Endothelial cell of umbilical vein (primary cell): ENCODE data around the gene PRDM8. TPM values are rescaled to one million over a fixed set of nuclear protein-coding genes. Genes with fewer than 3 reads are reported as not detected.
A peak's percentile ranks its signal among the peaks of the same experiment; 100 is the strongest.

Experiments used
- BruUV-seq: library from RNA; stranded (reverse); fragments of 400-500 nt; replicated peaks from 2 replicates; lab custom pipeline; 2021; lab: Mats Ljungman, UMichigan
- CTCF ChIA-PET: fragments of 300-600, 350-600 bp; sonication (Branson Sonifier 250); formaldehyde crosslinking; loops from one replicate; lab custom pipeline; 2021; ENCODE audit warnings: antibody characterized with exemption, inconsistent platforms; lab: Charles Lee
- POLR2A ChIA-PET: fragments of 300-600, 350-600 bp; sonication (Branson Sonifier 250); formaldehyde crosslinking; loops from one replicate; lab custom pipeline; 2021; ENCODE audit warnings: antibody characterized with exemption, inconsistent platforms; lab: Charles Lee
- DNase-seq: peaks from one replicate; pipeline ENCODE4 v3.0.0-alpha.2; 2011; ENCODE audit warnings: low read depth, low spot score
- FAIRE-seq: peaks from 2 replicates; lab custom pipeline; 2011; peaks lifted over from hg19 to GRCh38; lab: Jason Lieb, UNC
- H2AFZ ChIP-seq: 2 replicates; pipeline ENCODE4 v1.6.0; 2012; ENCODE audit warnings: low read depth, low read length, control low read depth, inconsistent platforms
- H3K27ac ChIP-seq: 2 replicates; pipeline ENCODE4 v1.5.1; 2011; ENCODE audit warnings: low read depth, mild to moderate bottlenecking, control low read depth, low read length, moderate library complexity; ENCODE audit not compliant: insufficient read depth
- H3K27me3 ChIP-seq, 2 experiments: 2 replicates each; pipeline versions ENCODE4 v1.6.0 to v1.6.1; 2011; ENCODE audit warnings: low read length in 2 of 2, mixed read lengths in 1 of 2; ENCODE audit not compliant: control insufficient read depth in 2 of 2, insufficient read depth in 2 of 2
- H3K36me3 ChIP-seq, 2 experiments: 2 replicates in 1 of 2; 3 replicates in 1 of 2; pipeline ENCODE4 v1.5.1; 2011; ENCODE audit warnings: low read length in 2 of 2, mild to moderate bottlenecking in 1 of 2, moderate library complexity in 1 of 2; ENCODE audit not compliant: control insufficient read depth in 2 of 2, insufficient read depth in 2 of 2; ENCODE audit errors: extremely low read depth in 1 of 2
- H3K4me1 ChIP-seq: 3 replicates; pipeline ENCODE4 v1.5.1; 2011; ENCODE audit warnings: mild to moderate bottlenecking, low read length; ENCODE audit not compliant: control insufficient read depth, insufficient read depth; ENCODE audit errors: extremely low read depth
- H3K4me2 ChIP-seq: 2 replicates; pipeline ENCODE4 v1.6.1; 2011; ENCODE audit warnings: low read length, control low read depth, mixed read lengths; ENCODE audit not compliant: insufficient read depth
- H3K4me3 ChIP-seq, 3 experiments: fragments of 200-600 bp in 1 of 3; sonication (generic), shearing (Covaris generic) in 1 of 3; replicated peaks in 1 of 3; 2 replicates each; pipeline ENCODE4 v1.5.1; 2011 to 2016; ENCODE audit warnings: control low read depth in 3 of 3, low read length in 3 of 3, mild to moderate bottlenecking in 2 of 3, inconsistent platforms in 1 of 3, low read depth in 1 of 3, moderate library complexity in 1 of 3; ENCODE audit not compliant: insufficient read depth in 1 of 3
- H3K79me2 ChIP-seq: 2 replicates; pipeline ENCODE4 v1.6.0; 2012; ENCODE audit warnings: low read length, inconsistent platforms; ENCODE audit not compliant: control insufficient read depth, insufficient read depth
- H3K9ac ChIP-seq: replicated peaks from 2 replicates; pipeline ENCODE3; 2011; ENCODE audit warnings: low read length, control low read depth; ENCODE audit not compliant: insufficient read depth; ENCODE audit errors: extremely low read depth
- H3K9me1 ChIP-seq: replicated peaks from 3 replicates; pipeline ENCODE4 v1.6.0; 2011; ENCODE audit warnings: mild to moderate bottlenecking, low read length; ENCODE audit not compliant: control insufficient read depth, insufficient read depth; ENCODE audit errors: extremely low read depth
- H3K9me3 ChIP-seq: replicated peaks from 2 replicates; pipeline ENCODE4 v1.5.1; 2012; ENCODE audit warnings: low read length, inconsistent platforms; ENCODE audit not compliant: control insufficient read depth, insufficient read depth
- H4K20me1 ChIP-seq: replicated peaks from 2 replicates; pipeline ENCODE3; 2011; ENCODE audit warnings: mild to moderate bottlenecking, low read length; ENCODE audit not compliant: control insufficient read depth, insufficient read depth; ENCODE audit errors: extremely low read depth
- EZH2 ChIP-seq: IDR thresholded peaks from 2 replicates; pipeline ENCODE4 v1.6.1; 2012; ENCODE audit warnings: borderline replicate concordance, low read depth, mild to moderate bottlenecking, moderate library complexity, low read length, inconsistent platforms; ENCODE audit not compliant: severe bottlenecking
- FOS ChIP-seq: IDR thresholded peaks from 2 replicates; pipeline ENCODE4 v1.6.1; 2011; ENCODE audit warnings: mild to moderate bottlenecking, low read length, moderate library complexity, borderline replicate concordance; ENCODE audit not compliant: insufficient read depth
- GATA2 ChIP-seq: IDR thresholded peaks from 2 replicates; pipeline ENCODE4 v1.7.0; 2011; ENCODE audit warnings: low read depth, mild to moderate bottlenecking, moderate library complexity, mixed read lengths, low read length; ENCODE audit not compliant: insufficient read length, insufficient read depth
- JUN ChIP-seq: IDR thresholded peaks from 2 replicates; pipeline ENCODE4 v1.6.1; 2011; ENCODE audit warnings: borderline replicate concordance, low read depth; ENCODE audit not compliant: insufficient read length, insufficient read depth
- MYC ChIP-seq: IDR thresholded peaks from one replicate; pipeline ENCODE4 v1.6.1; 2011; ENCODE audit warnings: mild to moderate bottlenecking, low read depth, low read length
- POLR2A ChIP-seq: IDR thresholded peaks from 2 replicates; pipeline ENCODE4 v1.6.1; 2012; ENCODE audit warnings: low read depth, mild to moderate bottlenecking, control low read depth, low read length
- POLR2AphosphoS5 ChIP-seq: IDR thresholded peaks from 2 replicates; pipeline ENCODE4 v1.6.1; 2012; ENCODE audit warnings: low read depth, mild to moderate bottlenecking, control low read depth, low read length, moderate library complexity; ENCODE audit not compliant: insufficient read depth
- dilution Hi-C: fragments of 300-500 bp; cut with MboI; formaldehyde crosslinking; loops from one replicate; pipeline ENCODE4 v1.15.0; 2019; ENCODE audit warnings: low sequenced_read_pairs; ENCODE audit not compliant: extremely low pct_ligation_motif_present
- intact Hi-C: fragments of 100-400 bp; cut with micrococcal nuclease; formaldehyde crosslinking; loops from one replicate; pipeline ENCODE4 v1.10.0; 2022
- polyA plus RNA-seq, 4 experiments: library from polyadenylated mRNA; depleted of rRNA in 3 of 4; stranded (reverse) in 3 of 4; unstranded in 1 of 4; fragments of >200 nt; gene quantifications; 2 replicates each; pipeline versions ENCODE4 v1.2.1 to v1.2.3, GENCODE V29; 2011 to 2012; ENCODE audit warnings: missing spikeins in 1 of 4
- total RNA-seq: library from RNA; stranded (reverse); gene quantifications from 2 replicates; pipeline ENCODE4 v1.2.3, GENCODE V29; 2021
- TF ChIP-seq, protein P1 (sequence below), 2 donors: IDR thresholded peaks; 1 replicate in 1 of 2; 2 replicates in 1 of 2; pipeline ENCODE4 v1.5.1; 2011; ENCODE audit warnings: low read length in 2 of 2, mild to moderate bottlenecking in 2 of 2, moderate library complexity in 2 of 2, control low read depth in 1 of 2, inconsistent platforms in 1 of 2, low read depth in 1 of 2; ENCODE audit not compliant: insufficient read depth in 1 of 2; ENCODE audit errors: extremely low read depth in 1 of 2
- TF ChIP-seq, protein P2 (sequence below): IDR thresholded peaks from 2 replicates; pipeline ENCODE4 v1.6.1; 2011; ENCODE audit not compliant: insufficient read depth, insufficient read length

Gene PRDM8
- total and polyA plus RNA-seq, 2 donors (not counting 3 experiments of a cell fraction or from before 2014, with no cell fraction given): 0.28 to 0.82 TPM

DNA sequence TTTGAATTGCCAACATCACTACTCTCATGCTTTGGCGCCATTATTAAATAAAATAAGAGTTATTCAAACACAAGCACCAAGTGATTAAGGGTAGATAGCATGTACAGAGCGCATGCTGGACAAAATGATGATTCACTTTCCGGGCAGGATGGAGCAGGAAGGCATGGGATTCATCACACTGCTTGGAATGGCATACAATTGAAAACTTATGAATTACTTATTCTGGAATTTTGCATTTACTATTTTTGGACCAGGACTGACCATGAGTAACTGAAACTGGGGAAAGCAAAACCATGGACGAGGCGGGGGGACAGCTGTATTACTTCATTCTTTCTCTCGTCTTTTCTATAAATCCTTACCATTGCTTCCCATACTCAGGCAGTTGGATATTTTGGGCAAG lies 40.7 kb downstream of the PRDM8 start:
- intact Hi-C loops: loop anchor here (1.0 to 5.0 kb wide), 3 partner anchors 27 to 586 kb away; no protein-coding TSS in a partner anchor
- no peak overlapping the region for H3K4me3 ChIP-seq
- peak overlapping the region; percentile 56 for H3K9ac ChIP-seq
- H2AFZ ChIP-seq: peak overlapping the region; percentile 67
- H3K9me1 ChIP-seq: no peaks in the 10 kb centered on the region
- H3K4me2 ChIP-seq: peak overlapping the region; percentile 69
- CTCF ChIA-PET: interaction anchor here (1.5 kb wide), 1 partner anchor 99 kb away, joined by 4 read pairs; no protein-coding TSS in a partner anchor
- peak overlapping the region; percentile 88 for H3K27ac ChIP-seq
- DNase-seq: peak; percentile 77
- FAIRE-seq: peak; percentile 75
- TF ChIP-seq JUN (peak; percentile 85), EZH2 (no peak), MYC (no peak), FOS (peak; percentile 96), POLR2A (no peak), POLR2AphosphoS5 (peak; percentile 74), GATA2 (peak; percentile 53)
- TF ChIP-seq, protein P1, sequence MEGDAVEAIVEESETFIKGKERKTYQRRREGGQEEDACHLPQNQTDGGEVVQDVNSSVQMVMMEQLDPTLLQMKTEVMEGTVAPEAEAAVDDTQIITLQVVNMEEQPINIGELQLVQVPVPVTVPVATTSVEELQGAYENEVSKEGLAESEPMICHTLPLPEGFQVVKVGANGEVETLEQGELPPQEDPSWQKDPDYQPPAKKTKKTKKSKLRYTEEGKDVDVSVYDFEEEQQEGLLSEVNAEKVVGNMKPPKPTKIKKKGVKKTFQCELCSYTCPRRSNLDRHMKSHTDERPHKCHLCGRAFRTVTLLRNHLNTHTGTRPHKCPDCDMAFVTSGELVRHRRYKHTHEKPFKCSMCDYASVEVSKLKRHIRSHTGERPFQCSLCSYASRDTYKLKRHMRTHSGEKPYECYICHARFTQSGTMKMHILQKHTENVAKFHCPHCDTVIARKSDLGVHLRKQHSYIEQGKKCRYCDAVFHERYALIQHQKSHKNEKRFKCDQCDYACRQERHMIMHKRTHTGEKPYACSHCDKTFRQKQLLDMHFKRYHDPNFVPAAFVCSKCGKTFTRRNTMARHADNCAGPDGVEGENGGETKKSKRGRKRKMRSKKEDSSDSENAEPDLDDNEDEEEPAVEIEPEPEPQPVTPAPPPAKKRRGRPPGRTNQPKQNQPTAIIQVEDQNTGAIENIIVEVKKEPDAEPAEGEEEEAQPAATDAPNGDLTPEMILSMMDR (IDR thresholded peaks at IDR 0.05; ENCODE audit: extremely low read depth in 1 of 2, insufficient read depth in 1 of 2, low read depth in 1 of 2, low read length in 2 of 2): no peak
- TF ChIP-seq, protein P2, sequence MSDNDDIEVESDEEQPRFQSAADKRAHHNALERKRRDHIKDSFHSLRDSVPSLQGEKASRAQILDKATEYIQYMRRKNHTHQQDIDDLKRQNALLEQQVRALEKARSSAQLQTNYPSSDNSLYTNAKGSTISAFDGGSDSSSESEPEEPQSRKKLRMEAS: no peak
- no peaks in the 10 kb centered on the region for H4K20me1 ChIP-seq
- H3K36me3 ChIP-seq: no peaks in the 10 kb centered on the region
- H3K9me3 ChIP-seq: no peaks in the 10 kb centered on the region
- dilution Hi-C loops: no loop called here
- no peaks in the 10 kb centered on the region for H3K27me3 ChIP-seq
- H3K79me2 ChIP-seq: no peaks in the 10 kb centered on the region
- POLR2A ChIA-PET: interaction anchor here (0.8 kb wide), 1 partner anchor 70 kb away, joined by 3 read pairs; no protein-coding TSS in a partner anchor
- no TSS peak for BruUV-seq
- peaks cover 43% of the 10 kb centered on the region for H3K4me1 ChIP-seq
